ENCODE measurements around the gene TELO2.

Gene TELO2

GRCh38 chr16:1446296-1447080, 46.7 kb upstream of the TELO2 start:
- no peak for TF ChIP-seq CTCF (IDR thresholded peaks at IDR 0.05; ENCODE audit: low read length, missing control alignments)

DNA sequence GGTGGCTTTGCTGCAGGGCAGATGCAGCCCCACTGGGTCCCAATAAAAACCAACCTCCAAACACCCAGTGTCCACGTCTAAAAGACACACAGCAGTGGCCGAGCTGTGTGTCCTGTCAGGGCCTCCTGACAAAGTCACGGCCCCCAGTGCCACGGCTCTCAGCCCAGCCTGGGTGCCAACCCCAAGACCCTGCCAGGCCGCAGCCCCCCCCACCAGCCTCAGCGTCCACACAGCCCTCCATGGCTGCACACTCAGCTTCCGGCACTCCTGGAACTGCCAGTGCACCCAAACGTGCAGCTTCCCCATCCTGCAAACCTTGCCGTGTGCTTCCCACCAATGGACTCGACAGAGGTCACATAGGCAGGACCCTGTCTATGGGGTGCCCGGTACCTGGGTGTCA, 45.2 kb upstream of the TELO2 start:
- H3K4me3 ChIP-seq (replicated peaks; ENCODE audit: low read depth, low read length): no peak overlapping the region
- no peak for TF ChIP-seq CTCF (IDR thresholded peaks at IDR 0.05; ENCODE audit: low read length, missing control alignments)
- DNase-seq (ENCODE audit: low read depth): no peak

More at GRCh38 chr16:1446296-1447080, 46.7 kb upstream of the TELO2 start:
- no peak for DNase-seq (ENCODE audit: low read depth)
- H3K4me3 ChIP-seq (replicated peaks; ENCODE audit: low read depth, low read length): no peak overlapping the region

GRCh38 chr16:1448536-1449116, 44.5 kb upstream of the TELO2 start:
- DNase-seq (ENCODE audit: low read depth): no peak
- H3K4me3 ChIP-seq (replicated peaks; ENCODE audit: low read depth, low read length): no peak overlapping the region
- no peak for TF ChIP-seq CTCF (IDR thresholded peaks at IDR 0.05; ENCODE audit: low read length, missing control alignments)

DNA sequence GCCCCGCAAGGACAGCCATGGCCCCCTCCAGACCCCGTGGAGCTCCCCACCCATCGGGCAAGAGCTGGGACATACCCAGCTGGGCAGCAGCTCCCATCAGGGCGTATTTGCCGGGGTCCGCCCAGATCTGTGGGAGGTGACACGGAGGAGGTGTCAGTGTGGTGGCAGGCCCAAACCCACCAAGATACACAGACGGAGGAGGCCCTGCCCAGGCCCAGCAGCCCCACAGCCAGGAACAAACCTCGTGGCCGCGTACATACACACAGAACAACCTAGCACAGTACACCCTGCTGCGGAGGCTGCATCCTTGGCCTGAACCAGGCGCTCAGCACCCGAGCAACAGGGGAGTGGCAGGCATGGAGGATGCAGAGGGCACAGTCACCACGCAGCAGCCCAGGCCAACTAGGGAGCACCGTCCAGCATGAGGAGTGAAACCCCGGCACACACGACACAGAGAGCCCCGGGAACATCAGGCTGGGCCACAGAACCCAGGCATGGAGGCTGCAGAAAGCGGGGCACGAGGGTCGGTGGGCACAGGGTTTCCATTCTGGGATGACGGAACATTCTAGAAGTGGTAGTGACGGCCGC, 43.9 kb upstream of the TELO2 start:
- H3K4me3 ChIP-seq (replicated peaks; ENCODE audit: low read depth, low read length): no peak overlapping the region
- TF ChIP-seq CTCF (IDR thresholded peaks at IDR 0.05; ENCODE audit: low read length, missing control alignments): no peak
- no peak for DNase-seq (ENCODE audit: low read depth)

DNA sequence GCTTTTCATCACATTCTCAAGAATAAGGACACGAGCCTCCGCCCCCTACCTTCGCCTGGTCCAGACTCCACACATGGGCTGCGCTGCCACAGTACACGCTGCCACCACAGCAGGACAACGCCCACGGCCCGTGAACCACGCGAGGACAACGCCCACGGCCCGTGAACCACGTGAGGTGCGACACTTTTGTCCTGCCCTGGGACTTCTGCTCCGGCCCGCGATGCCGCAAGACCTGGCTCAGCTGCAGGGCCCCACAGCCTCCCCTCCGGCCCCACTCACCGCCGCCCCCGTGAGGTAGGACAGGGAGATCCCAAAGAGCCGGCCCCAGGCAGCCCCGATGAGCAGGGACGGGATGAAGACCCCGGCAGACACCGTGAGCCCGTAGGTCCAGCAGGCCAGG, 42.9 kb upstream of the TELO2 start:
- H3K4me3 ChIP-seq (replicated peaks; ENCODE audit: low read depth, low read length): no peak overlapping the region
- DNase-seq (ENCODE audit: low read depth): no peak
- no peak for TF ChIP-seq CTCF (IDR thresholded peaks at IDR 0.05; ENCODE audit: low read length, missing control alignments)

DNA sequence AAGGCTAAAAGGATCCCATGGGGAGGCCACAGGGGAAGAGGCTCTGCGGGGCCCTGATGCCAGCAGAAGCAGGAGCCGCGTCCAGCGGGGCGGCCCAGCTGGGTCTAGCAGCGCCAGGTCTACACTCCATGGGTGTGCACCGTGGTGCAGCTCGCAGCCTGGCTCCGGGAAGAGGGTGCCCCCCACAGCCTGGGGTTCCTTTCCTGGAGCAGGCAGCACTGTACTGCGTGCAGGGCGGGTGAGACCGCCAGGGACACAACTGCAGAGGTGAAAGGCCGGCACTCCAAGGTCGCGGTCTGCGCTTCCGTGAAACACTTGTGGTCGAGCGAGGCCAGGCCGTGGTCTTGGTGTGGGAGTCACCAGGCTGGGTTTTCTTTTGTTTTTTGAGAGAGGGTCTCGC, 42.3 kb upstream of the TELO2 start:
- no peak overlapping the region for H3K4me3 ChIP-seq (replicated peaks; ENCODE audit: low read depth, low read length)
- no peak for TF ChIP-seq CTCF (IDR thresholded peaks at IDR 0.05; ENCODE audit: low read length, missing control alignments)
- DNase-seq (ENCODE audit: low read depth): no peak

Data from fibroblast of pulmonary artery (primary cell).